OCI-LY7 (cell line): ENCODE measurements around the gene PLA2G2E. TPM values are rescaled to one million over a fixed set of nuclear protein-coding genes. Genes with fewer than 3 reads are reported as not detected.

Source experiments
- total RNA-seq, 2 experiments: library from RNA; depleted of rRNA in 1 of 2; stranded (reverse); fragments of >200 nt in 1 of 2; shearing (Covaris generic) in 1 of 2; gene quantifications; 2 replicates each; pipeline ENCODE4 v1.2.3, GENCODE V29; 2014 to 2022

The PLA2G2E gene
- total RNA-seq, 2 experiments from 2014 or later = not detected

Other genes with a start within 250 kb of the PLA2G2E start
- 0.31 and 1.2 TPM in 2 replicates for gene TMCO4, start 123.7 kb downstream of the PLA2G2E start, total RNA-seq (2014; rRNA removed; shearing (Covaris generic))
- gene TMCO4, start 123.7 kb downstream of the PLA2G2E start, total RNA-seq (2022) = 7.8 and 8.1 TPM in 2 replicates
- not detected in 2 replicates for gene RNF186, start 108.3 kb downstream of the PLA2G2E start, total RNA-seq (2014; rRNA removed; shearing (Covaris generic))
- not detected in 2 replicates for gene RNF186, start 108.3 kb downstream of the PLA2G2E start, total RNA-seq (2022)
- 5.6 and 7.3 TPM in 2 replicates for gene OTUD3, start 41.2 kb downstream of the PLA2G2E start, total RNA-seq (2014; rRNA removed; shearing (Covaris generic))
- gene OTUD3, start 41.2 kb downstream of the PLA2G2E start, total RNA-seq (2022) = 12.2 and 14.7 TPM in 2 replicates
- not detected in 2 replicates for gene PLA2G2A, start 56.0 kb upstream of the PLA2G2E start, total RNA-seq (2014; rRNA removed; shearing (Covaris generic))
- not detected in 2 replicates for gene PLA2G2A, start 56.0 kb upstream of the PLA2G2E start, total RNA-seq (2022)
- not detected in 2 replicates for gene PLA2G5, start 146.6 kb upstream of the PLA2G2E start, total RNA-seq (2014; rRNA removed; shearing (Covaris generic))
- gene PLA2G5, start 146.6 kb upstream of the PLA2G2E start, total RNA-seq (2022) = not detected in 2 replicates
- gene PLA2G2D, start 195.9 kb upstream of the PLA2G2E start, total RNA-seq (2014; rRNA removed; shearing (Covaris generic)) = not detected in 2 replicates
- gene PLA2G2D, start 195.9 kb upstream of the PLA2G2E start, total RNA-seq (2022) = not detected in 2 replicates
- not detected in 2 replicates for gene PLA2G2F, start 215.7 kb upstream of the PLA2G2E start, total RNA-seq (2014; rRNA removed; shearing (Covaris generic))
- not detected in 2 replicates for gene PLA2G2F, start 215.7 kb upstream of the PLA2G2E start, total RNA-seq (2022)